Measurements from ENCODE around the gene RALGPS2. TPM values are rescaled to one million over a fixed set of nuclear protein-coding genes. Genes with fewer than 3 reads are reported as not detected.
"Not testable (repeated sequence)": the region's sequence is repeated elsewhere in the genome, so short reads cannot be mapped to it uniquely, and the experiment has no call there.

RALGPS2 gene
- total RNA-seq, 2 donors from 2014 or later: 2.8 to 3.4 TPM

DNA sequence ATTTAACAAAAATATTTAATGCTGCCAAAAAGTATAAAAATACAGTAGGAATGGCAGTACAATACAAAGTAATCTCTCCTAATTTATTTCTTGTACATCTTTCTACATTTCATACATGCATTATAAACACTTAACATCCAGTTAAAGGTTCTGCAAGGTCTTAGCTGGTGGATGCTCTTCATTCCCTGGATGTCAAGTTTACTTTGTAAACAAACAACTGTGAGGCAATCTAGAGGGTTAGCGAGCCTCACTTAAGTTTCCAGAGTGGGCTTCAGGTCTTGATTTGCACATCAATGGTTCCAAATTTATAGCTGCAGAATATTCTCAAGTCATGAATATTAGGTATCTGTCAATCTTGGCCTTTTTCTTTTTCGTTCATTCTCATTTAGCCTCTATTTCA lies 21.3 kb downstream of the RALGPS2 start:
- DNase-seq (ENCODE audit: low spot score in 2 of 2): no peak
- no peak overlapping the region for H3K27ac Mint-ChIP-seq
- no peak for ATAC-seq
- peaks cover 0 to 3% of the 10 kb centered on the region in 2 donors for H3K9me3 Mint-ChIP-seq
- H3K36me3 Mint-ChIP-seq: peaks cover 6 to 16% of the 10 kb centered on the region in 2 donors

DNA sequence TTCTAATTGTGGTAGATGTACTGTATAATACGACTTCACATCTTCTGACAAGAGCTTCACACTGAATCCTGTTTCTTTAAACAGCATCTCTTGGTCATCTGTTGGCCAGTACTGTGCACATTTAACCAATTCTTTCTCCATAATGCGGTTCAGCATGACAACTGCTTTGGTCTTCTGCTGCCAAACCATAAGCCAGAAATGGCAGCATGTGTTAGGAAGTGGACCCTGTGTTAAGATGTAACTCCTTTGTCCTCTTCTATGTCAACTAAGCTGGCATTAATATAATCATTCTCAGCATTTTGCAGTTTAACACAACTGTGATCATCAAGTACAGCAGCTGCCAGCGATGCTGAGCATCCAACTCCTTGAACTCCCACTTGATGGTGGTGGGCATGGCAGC lies 22.3 kb downstream of the RALGPS2 start:
- DNase-seq (ENCODE audit: low spot score in 2 of 2); ATAC-seq; H3K27ac Mint-ChIP-seq; H3K9me3 Mint-ChIP-seq: not testable (repeated sequence)
- peaks cover 3 to 14% of the 10 kb centered on the region in 2 donors for H3K36me3 Mint-ChIP-seq

DNA sequence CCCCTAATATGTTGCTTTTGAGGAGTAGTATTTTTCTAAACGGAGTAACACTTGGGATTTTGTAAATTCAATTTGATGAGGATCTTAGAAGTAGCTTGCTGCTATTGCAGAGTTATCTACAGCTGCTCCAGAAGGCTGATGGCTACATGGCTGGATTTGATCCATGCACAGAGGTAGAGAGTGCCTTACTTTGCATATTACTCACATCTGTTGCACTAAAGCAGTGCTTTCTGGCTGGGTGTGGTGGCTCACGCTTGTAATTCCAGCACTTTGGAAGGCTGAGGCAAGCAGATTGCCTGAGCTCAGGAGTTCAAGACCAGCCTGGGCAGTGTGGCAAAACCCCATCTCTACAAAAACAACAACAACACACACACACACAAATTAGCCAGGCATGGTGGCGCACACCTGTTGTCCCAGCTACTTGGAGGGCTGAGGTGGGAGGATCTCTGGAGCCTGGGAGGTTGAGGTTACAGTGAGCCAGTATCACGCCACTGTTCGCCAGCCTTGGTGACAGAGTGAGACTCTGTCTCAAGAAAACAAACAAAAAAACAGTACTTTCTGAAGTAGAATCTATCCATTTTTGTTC lies 24.6 kb downstream of the RALGPS2 start:
- DNase-seq (ENCODE audit: low spot score in 2 of 2) (no peak), ATAC-seq (no peak)
- Mint-ChIP-seq H3K36me3 (no peaks in the 10 kb centered on the region), H3K9me3 (no peaks in the 10 kb centered on the region), H3K27ac (no peak overlapping the region)

DNA sequence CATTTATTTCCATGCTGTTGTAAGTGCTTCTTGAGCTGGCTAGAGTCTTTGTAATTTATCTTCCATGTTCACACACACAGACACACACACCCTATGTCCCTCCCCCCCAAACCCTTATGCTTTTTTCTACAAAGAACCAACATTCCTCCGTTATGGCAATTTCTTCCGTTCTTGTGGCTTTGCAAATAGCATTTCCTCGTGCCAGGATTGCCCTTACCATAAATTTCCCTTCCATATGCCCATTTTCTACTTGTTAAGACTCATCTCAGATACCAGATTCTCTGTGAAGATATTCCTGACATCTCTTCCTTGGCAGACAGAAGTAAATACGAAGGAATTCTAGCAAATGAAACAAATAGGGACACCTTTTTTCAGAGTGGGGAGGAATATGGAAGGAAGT lies 26.0 kb downstream of the RALGPS2 start:
- Mint-ChIP-seq H3K27ac (no peak overlapping the region), H3K36me3 (peaks cover 6 to 10% of the 10 kb centered on the region in 2 donors), H3K9me3 (peaks cover 0 to 9% of the 10 kb centered on the region in 2 donors)
- DNase-seq (ENCODE audit: low spot score in 2 of 2): no peak
- no peak for ATAC-seq

DNA sequence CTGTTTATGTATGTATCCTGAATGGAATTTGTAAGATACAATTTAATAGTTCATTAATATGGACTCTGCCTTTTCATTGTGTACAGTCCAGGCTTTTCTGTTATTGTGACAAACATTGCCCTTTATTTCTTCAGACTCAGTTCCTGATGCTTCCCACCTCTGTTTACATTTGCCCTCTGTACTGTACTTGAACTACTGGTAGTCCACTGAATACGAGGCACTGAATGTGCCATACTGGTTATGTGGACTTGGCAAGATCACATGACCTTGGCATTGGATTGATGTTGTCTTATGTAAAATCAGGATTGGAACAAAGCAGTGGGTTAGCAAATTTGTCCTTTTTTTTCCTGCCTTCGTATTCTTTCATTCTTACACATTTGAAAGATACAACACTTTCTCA lies 27.8 kb downstream of the RALGPS2 start:
- Mint-ChIP-seq H3K36me3 (peaks cover 6 to 11% of the 10 kb centered on the region in 2 donors), H3K27ac (no peak overlapping the region), H3K9me3 (peaks cover 0 to 9% of the 10 kb centered on the region in 2 donors)
- ATAC-seq (no peak), DNase-seq (ENCODE audit: low spot score in 2 of 2) (no peak)

DNA sequence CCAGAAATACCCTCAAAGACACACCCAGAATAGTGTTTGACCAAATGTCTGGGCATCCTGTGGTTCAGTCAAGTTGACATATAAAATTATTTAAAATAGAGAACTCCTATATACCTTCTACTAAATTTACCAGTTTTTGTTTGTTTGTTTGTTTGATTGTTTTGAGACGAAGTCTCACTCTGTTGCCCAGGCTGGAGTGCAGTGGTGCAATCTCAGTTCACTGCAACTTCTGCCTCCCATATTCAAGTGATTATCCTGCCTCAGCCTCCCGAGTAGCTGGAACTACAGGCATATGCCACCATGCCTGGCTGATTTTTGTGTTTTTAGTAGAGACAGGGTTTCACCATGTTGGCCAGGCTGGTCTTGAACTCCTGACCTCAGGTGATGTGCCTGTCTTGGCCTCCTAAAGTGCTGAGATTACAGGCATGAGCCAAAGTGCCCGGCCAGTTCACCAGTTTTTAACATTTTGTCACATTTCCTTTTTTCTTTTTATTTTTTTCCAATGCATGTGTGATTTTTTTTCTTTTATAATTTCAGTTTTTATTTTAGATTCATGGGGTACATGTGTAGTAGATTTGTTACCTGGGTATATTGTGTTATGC lies 29.7 kb downstream of the RALGPS2 start:
- ATAC-seq; DNase-seq (ENCODE audit: low spot score in 2 of 2); H3K27ac Mint-ChIP-seq: not testable (repeated sequence)
- Mint-ChIP-seq H3K9me3 (peaks cover 4 to 13% of the 10 kb centered on the region in 2 donors), H3K36me3 (peaks cover 6 to 11% of the 10 kb centered on the region in 2 donors)

DNA sequence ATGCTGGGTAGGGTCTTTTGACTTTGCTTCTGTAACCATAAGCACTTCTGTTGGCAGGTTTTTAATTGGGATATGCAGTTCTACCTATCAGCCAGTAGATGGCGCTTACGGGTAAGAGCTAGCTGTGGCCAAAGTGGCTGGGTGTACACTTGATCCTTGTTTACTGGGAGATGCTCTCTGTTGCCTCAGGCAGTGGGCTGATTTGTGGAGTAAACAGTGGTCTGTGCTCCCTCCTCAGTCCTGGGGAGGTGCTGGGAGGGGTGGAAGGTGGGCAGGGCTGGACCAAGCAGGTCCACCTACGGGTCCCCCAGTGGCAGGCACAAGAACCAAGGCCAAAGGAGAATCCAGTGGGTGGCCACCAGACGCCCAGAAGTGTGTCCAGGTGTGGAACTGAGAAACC lies 43.4 kb downstream of the RALGPS2 start:
- Mint-ChIP-seq H3K27ac (no peak overlapping the region), H3K9me3 (peaks cover 17% of the 10 kb centered on the region in 2 donors), H3K36me3 (peaks cover 26 to 33% of the 10 kb centered on the region in 2 donors)
- DNase-seq (ENCODE audit: low spot score in 2 of 2) (peak in 1 of 2 donors; percentile 15), ATAC-seq (peak; percentile 56 to 69)

DNA sequence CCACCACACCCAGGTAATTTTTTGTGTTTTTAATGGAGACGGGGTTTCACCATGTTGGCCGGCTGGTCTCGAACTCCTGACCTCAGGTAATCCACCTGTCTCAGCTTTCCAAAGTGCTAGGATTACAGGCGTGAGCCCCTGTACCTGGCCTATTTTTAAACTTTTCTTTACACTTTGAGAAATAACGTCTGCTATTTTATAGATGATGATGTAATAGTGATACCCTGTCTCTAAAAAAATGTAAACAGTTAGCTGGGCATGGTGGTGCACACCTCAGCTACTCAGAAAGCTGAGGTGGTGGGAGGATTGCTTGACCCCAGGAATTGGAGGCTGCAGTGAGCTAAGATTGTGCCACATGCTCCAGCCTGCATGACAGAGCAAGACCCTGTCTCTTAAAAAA lies 47.9 kb downstream of the RALGPS2 start:
- no peak for ATAC-seq
- no peaks in the 10 kb centered on the region for H3K9me3 Mint-ChIP-seq

DNA sequence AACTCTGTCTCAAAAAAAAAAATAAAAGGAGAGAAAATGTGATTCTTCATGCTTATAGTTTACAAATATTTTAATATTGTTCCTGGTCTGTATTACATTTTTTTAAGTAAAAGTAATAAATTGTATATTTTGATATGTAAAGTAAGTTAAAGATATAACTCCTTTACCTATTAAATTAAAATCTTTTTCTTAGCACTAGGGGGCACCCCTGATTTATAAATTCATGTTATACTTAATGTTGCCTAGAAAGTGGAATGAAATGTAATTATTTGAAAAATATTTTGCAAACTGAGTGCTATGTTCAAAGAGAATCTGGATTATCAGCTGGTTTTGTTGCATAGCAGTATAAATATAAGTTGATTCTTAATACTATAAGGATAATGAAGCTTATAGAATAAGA lies 49.2 kb downstream of the RALGPS2 start:
- ATAC-seq: no peak
- Mint-ChIP-seq H3K36me3 (no peaks in the 10 kb centered on the region), H3K27ac (no peak overlapping the region), H3K9me3 (no peaks in the 10 kb centered on the region)
- DNase-seq (ENCODE audit: low spot score in 2 of 2): no peak

More for the DNA sequence above, 47.9 kb downstream of the RALGPS2 start:
- Mint-ChIP-seq H3K36me3 (peaks cover 0 to 8% of the 10 kb centered on the region in 2 donors), H3K27ac (no peak overlapping the region)
- DNase-seq (ENCODE audit: low spot score in 2 of 2): no peak

DNA sequence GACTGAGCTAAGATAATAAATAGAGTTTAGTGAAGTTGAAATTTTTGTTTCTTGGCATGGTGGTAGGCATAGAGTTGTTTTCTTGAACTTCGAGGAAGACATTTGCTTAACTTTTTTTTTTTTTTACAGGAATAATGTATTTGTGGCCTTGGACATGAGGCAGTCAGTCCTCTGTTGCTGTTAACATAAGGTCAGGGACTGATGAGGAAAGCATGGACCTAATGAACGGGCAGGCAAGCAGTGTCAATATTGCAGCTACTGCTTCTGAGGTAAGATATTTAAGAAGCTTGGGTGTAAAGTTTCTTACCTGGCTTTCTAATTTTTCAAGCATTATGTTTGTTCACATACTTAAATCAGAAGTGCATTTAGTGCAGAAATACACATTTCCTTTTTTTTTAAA lies 51.5 kb downstream of the RALGPS2 start:
- H3K27ac Mint-ChIP-seq: no peak overlapping the region
- DNase-seq (ENCODE audit: low spot score in 2 of 2) (no peak), ATAC-seq (no peak)

DNA sequence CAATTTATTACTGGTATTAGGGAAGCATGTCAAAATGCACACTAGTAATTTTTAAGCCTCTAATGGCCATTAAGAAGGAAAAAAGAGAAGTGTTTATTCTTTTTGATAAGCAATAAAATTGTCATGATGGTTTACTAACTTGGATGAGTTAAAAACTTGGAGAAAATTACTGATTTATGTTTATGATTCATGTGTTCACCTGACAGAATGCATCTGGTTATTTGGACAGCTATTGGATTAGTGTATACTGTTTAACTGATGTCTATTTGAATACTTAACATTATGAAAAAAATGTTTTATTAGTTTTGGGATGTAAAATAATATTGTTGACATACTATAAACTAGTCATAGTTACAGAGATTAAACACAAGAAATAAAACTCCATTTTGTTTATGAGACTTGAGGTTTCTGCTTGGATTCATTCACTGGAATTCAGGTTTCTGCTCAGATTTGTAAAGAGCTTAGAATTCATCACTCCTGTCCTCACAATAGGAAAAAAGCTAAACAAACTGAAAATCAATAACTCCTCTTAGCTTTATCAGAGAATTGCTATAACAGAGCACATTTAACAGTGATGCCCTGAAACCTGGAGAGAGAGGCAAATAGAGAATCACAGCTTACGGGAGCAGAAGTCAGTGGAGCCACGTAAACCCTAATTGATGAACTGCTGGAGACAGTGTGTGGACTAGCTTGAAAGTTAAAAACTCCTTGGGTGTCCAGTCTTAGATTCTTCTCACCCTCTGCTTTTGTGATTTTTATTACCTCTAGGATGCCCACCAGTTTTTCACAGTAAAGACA lies 56.7 kb downstream of the RALGPS2 start:
- ATAC-seq (no peak), DNase-seq (ENCODE audit: low spot score in 2 of 2) (no peak)
- H3K9me3 Mint-ChIP-seq: no peaks in the 10 kb centered on the region
- no peaks in the 10 kb centered on the region for H3K36me3 Mint-ChIP-seq
- H3K27ac Mint-ChIP-seq: peak overlapping the region in 1 of 2 donors; percentile 42

More for the DNA sequence above, 51.5 kb downstream of the RALGPS2 start:
- Mint-ChIP-seq H3K36me3 (no peaks in the 10 kb centered on the region), H3K9me3 (no peaks in the 10 kb centered on the region)

DNA sequence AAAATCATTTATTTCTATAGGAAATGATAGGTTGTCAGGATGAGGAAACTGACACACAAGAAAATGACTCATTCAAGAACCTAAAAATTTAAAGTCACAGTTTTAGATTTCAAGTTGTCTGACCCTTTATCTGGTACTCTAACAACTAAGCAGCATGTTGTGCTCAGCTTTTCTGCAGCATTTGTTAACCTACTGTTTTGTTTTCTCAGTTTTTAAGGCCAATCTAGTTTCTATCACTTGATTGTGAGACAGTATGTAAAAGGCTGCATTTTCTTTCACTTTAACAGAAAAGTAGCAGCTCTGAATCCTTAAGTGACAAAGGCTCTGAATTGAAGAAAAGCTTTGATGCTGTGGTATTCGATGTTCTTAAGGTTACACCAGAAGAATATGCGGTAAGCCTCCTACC lies 59.1 kb downstream of the RALGPS2 start:
- H3K27ac Mint-ChIP-seq: peak overlapping the region in 1 of 2 donors; percentile 53
- ATAC-seq (peak; percentile 26 to 70), DNase-seq (ENCODE audit: low spot score in 2 of 2) (no peak)
- H3K36me3 Mint-ChIP-seq: no peaks in the 10 kb centered on the region
- no peaks in the 10 kb centered on the region for H3K9me3 Mint-ChIP-seq

DNA sequence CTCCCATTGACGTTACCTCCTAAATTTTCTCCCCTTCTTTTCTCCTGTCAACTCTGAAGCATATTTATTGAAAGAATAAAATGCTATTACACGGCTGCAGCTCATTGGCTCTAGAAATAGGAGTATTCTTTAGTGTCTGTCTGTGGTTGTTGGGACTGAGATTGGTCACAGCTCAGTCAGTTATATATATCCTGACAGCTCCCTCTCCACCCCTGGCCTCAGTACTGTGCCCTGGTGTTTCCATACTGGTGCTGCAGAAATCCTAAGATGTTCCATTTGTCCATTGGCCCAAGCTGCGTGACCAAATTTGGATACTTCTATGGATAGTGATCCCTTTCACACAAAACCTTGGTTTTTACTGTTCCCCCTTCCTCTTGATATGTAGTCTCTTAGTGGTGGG lies 67.3 kb downstream of the RALGPS2 start:
- no peaks in the 10 kb centered on the region for H3K9me3 Mint-ChIP-seq
- no peaks in the 10 kb centered on the region for H3K36me3 Mint-ChIP-seq
- ATAC-seq (no peak), DNase-seq (ENCODE audit: low spot score in 2 of 2) (no peak)
- H3K27ac Mint-ChIP-seq: no peak overlapping the region

DNA sequence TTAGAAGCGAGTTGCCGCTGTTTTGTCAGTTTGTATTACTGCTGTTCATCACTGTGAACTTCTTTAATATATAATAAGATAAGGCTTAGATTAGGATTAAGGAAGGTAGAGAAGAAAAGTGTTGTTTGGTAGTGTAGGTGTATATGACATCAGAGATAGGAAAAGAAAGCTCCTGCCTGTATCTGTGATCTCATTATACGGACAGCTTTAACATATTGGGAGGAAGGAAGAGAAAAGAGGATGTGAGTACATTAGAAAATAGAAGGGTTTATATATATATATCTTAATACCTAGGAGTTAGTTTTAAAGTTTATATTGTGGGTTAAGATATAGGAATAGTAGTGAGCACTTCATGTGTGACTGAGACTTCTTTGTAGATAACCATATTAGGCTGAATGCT lies 71.0 kb downstream of the RALGPS2 start:
- DNase-seq (ENCODE audit: low spot score in 2 of 2) (no peak), ATAC-seq (no peak)
- peaks cover 5 to 9% of the 10 kb centered on the region in 2 donors for H3K36me3 Mint-ChIP-seq
- no peak overlapping the region for H3K27ac Mint-ChIP-seq
- H3K9me3 Mint-ChIP-seq: no peaks in the 10 kb centered on the region

DNA sequence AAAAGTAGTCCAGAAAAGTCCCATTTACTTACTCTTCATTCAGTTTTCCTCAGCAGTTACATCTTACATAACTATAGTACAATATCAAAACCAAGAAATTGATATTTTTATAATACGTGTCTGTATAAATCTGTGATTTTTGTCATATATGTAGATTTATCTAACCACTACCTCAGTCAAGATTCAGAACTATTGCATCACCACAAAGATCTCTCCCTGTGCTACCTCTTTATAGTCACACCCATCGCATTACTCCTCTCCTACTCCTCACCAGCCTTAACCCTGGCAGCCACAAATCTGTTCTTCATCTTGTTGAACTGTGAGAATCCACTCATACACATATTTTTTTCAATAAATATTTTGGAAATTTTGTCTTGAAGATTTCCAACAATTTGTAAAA lies 72.5 kb downstream of the RALGPS2 start:
- Mint-ChIP-seq H3K36me3 (peaks cover 5 to 9% of the 10 kb centered on the region in 2 donors), H3K9me3 (no peaks in the 10 kb centered on the region), H3K27ac (no peak overlapping the region)
- no peak for ATAC-seq
- no peak for DNase-seq (ENCODE audit: low spot score in 2 of 2)

DNA sequence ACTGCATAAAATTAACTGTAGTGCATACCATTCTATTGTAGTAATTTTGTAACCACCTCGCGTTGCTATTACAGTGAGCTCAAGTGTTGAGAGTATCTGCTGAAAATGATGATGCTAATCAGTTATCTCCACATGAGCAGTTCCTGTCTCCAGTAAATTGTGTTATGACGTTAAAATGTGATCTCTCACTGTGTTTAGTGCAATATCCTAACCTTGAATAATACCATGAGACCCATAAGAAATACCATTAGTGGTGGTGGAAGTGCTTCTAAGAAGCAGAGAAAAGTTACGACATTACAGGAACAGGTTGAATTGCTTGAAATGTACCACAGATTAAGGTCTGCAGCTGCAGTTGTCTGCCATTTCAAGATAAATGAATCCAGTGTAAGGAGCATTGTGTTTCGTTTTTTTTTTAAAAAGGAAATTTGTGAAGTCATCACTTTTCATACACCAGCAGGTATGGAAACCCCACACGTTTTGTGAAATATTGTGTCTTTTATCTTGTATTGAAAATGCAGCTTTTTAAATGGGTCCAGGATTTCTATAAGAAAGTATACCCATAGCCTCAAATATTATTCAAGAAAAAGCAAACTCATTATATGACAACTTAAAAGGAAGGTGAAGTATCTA lies 73.3 kb downstream of the RALGPS2 start:
- H3K36me3 Mint-ChIP-seq: peaks cover 5 to 9% of the 10 kb centered on the region in 2 donors
- H3K9me3 Mint-ChIP-seq: no peaks in the 10 kb centered on the region
- DNase-seq (ENCODE audit: low spot score in 2 of 2): no peak
- ATAC-seq: no peak
- H3K27ac Mint-ChIP-seq: no peak overlapping the region

DNA sequence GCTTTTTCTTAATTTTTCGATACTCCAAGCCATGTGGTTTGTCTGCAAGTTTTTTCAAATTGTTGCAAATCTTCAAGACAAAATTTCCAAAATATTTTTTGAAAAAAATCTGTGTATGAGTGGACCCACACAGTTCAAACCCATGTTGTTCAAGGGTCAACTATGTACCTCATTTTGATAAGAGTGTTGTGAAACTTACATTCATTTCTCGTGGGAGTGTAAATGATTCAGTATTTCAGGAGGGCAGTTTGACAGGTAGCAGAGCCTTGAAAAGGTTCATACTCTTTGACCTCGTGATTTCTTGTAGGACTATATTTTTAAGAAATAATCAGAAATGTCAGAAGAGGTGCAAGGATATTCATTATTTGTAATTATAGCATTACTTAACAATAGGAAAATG lies 77.8 kb downstream of the RALGPS2 start:
- no peak overlapping the region for H3K27ac Mint-ChIP-seq
- H3K9me3 Mint-ChIP-seq: no peaks in the 10 kb centered on the region
- DNase-seq (ENCODE audit: low spot score in 2 of 2): no peak
- peaks cover 5 to 9% of the 10 kb centered on the region in 2 donors for H3K36me3 Mint-ChIP-seq
- no peak for ATAC-seq
